ENCODE data around the gene TBX4. TPM values are rescaled to one million over a fixed set of nuclear protein-coding genes. Genes with fewer than 3 reads are reported as not detected.

The TBX4 gene
- total RNA-seq, 2 donors from 2014 or later, result not detected

- Histone ChIP-seq H3K9me3 (ENCODE audit: control insufficient read depth, low read length) (no peaks in the 10 kb centered on the region), H3K27ac (ENCODE audit: low read depth, low read length) (no peak overlapping the region), H3K27me3 (ENCODE audit: control insufficient read depth, insufficient read depth, low read length, poor library complexity, severe bottlenecking) (no peaks in the 10 kb centered on the region), H3K36me3 (ENCODE audit: control insufficient read depth, insufficient read depth, low read length) (no peaks in the 10 kb centered on the region), H3K4me3 (ENCODE audit: low read length) (no peak overlapping the region), H3K4me1 (ENCODE audit: control insufficient read depth, insufficient read depth, low read length) (no peaks in the 10 kb centered on the region), H3K9ac (ENCODE audit: extremely low read depth, low read length, poor library complexity, severe bottlenecking) (no peak overlapping the region)
- no peak for DNase-seq
- 95% methylated on average over 4 to 6 of the region's 6 CpGs for WGBS, 2 experiments (ENCODE audit: insufficient coverage in 1 of 2, insufficient read length in 1 of 2)
- no peaks in the 10 kb centered on the region for H3K36me3 Mint-ChIP-seq (ENCODE audit: low read depth)
- no peaks in the 10 kb centered on the region for H3K27me3 Mint-ChIP-seq (ENCODE audit: insufficient read depth)
- no peak overlapping the region for H3K27ac Mint-ChIP-seq
- H3K4me1 Mint-ChIP-seq, result peaks cover 5% of the 10 kb centered on the region
- no peaks in the 10 kb centered on the region for H3K9me3 Mint-ChIP-seq
- TF ChIP-seq, protein P1, sequence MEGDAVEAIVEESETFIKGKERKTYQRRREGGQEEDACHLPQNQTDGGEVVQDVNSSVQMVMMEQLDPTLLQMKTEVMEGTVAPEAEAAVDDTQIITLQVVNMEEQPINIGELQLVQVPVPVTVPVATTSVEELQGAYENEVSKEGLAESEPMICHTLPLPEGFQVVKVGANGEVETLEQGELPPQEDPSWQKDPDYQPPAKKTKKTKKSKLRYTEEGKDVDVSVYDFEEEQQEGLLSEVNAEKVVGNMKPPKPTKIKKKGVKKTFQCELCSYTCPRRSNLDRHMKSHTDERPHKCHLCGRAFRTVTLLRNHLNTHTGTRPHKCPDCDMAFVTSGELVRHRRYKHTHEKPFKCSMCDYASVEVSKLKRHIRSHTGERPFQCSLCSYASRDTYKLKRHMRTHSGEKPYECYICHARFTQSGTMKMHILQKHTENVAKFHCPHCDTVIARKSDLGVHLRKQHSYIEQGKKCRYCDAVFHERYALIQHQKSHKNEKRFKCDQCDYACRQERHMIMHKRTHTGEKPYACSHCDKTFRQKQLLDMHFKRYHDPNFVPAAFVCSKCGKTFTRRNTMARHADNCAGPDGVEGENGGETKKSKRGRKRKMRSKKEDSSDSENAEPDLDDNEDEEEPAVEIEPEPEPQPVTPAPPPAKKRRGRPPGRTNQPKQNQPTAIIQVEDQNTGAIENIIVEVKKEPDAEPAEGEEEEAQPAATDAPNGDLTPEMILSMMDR (conservative IDR thresholded peaks at IDR 0.05), result no peak
- H3K4me3 Mint-ChIP-seq, result no peak overlapping the region
Measured at GRCh38 chr17:61510237-61510636, 58.0 kb downstream of the TBX4 start.

DNA sequence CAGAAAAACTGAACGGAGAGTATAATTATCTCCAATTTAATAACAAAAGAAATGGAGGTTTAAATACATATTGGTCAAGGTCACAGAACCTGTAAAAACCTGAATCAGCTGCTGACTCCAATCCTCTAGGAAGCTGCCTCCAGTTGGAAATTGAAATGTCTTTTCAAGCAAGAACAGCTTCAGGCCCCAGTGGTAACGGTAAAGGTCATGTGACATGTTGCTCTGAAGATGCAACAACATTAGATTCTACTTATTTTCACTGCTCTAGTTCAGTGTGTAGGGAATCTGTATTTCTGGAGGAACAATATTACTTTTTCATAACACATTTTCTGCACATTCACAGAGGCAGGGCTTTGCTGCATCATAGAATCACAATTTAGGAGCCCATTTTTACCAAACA is 58.8 kb downstream of the TBX4 start:
- H3K9me3 Mint-ChIP-seq, result no peaks in the 10 kb centered on the region
- no peak overlapping the region for H3K4me3 Mint-ChIP-seq
- H3K4me1 Mint-ChIP-seq, result peaks cover 5% of the 10 kb centered on the region
- 82% methylated on average over 2 of the region's 2 CpGs; no CpG with 5 or more reads in 1 of the 2 experiments for WGBS, 2 experiments (ENCODE audit: insufficient coverage in 1 of 2, insufficient read length in 1 of 2)
- TF ChIP-seq, protein P1 (conservative IDR thresholded peaks at IDR 0.05), result no peak
- H3K4me3 ChIP-seq (ENCODE audit: low read length), result no peak overlapping the region
- no peak overlapping the region for H3K27ac ChIP-seq (ENCODE audit: low read depth, low read length)
- no peaks in the 10 kb centered on the region for H3K36me3 ChIP-seq (ENCODE audit: control insufficient read depth, insufficient read depth, low read length)
- H3K9me3 ChIP-seq (ENCODE audit: control insufficient read depth, low read length), result no peaks in the 10 kb centered on the region
- H3K36me3 Mint-ChIP-seq (ENCODE audit: low read depth), result no peaks in the 10 kb centered on the region
- H3K4me1 ChIP-seq (ENCODE audit: control insufficient read depth, insufficient read depth, low read length), result no peaks in the 10 kb centered on the region
- no peaks in the 10 kb centered on the region for H3K27me3 Mint-ChIP-seq (ENCODE audit: insufficient read depth)
- DNase-seq, result no peak
- no peak overlapping the region for H3K9ac ChIP-seq (ENCODE audit: extremely low read depth, low read length, poor library complexity, severe bottlenecking)
- H3K27ac Mint-ChIP-seq, result no peak overlapping the region
- no peaks in the 10 kb centered on the region for H3K27me3 ChIP-seq (ENCODE audit: control insufficient read depth, insufficient read depth, low read length, poor library complexity, severe bottlenecking)

GRCh38 chr17:61511480-61512182 is 59.4 kb downstream of the TBX4 start:
- Mint-ChIP-seq H3K36me3 (ENCODE audit: low read depth) (no peaks in the 10 kb centered on the region), H3K4me1 (peaks cover 5% of the 10 kb centered on the region)

More at GRCh38 chr17:61511480-61512182, 59.4 kb downstream of the TBX4 start:
- no peaks in the 10 kb centered on the region for H3K27me3 Mint-ChIP-seq (ENCODE audit: insufficient read depth)
- no peak overlapping the region for H3K4me3 Mint-ChIP-seq
- no peak for DNase-seq
- Histone ChIP-seq H3K4me3 (ENCODE audit: low read length) (no peak overlapping the region), H3K9me3 (ENCODE audit: control insufficient read depth, low read length) (no peaks in the 10 kb centered on the region), H3K36me3 (ENCODE audit: control insufficient read depth, insufficient read depth, low read length) (no peaks in the 10 kb centered on the region), H3K27ac (ENCODE audit: low read depth, low read length) (no peak overlapping the region), H3K9ac (ENCODE audit: extremely low read depth, low read length, poor library complexity, severe bottlenecking) (no peak overlapping the region), H3K27me3 (ENCODE audit: control insufficient read depth, insufficient read depth, low read length, poor library complexity, severe bottlenecking) (no peaks in the 10 kb centered on the region), H3K4me1 (ENCODE audit: control insufficient read depth, insufficient read depth, low read length) (no peaks in the 10 kb centered on the region)
- 89 to 95% methylated on average over 3 to 4 of the region's 4 CpGs for WGBS, 2 experiments (ENCODE audit: insufficient coverage in 1 of 2, insufficient read length in 1 of 2)
- H3K9me3 Mint-ChIP-seq, result no peaks in the 10 kb centered on the region
- no peak overlapping the region for H3K27ac Mint-ChIP-seq
- TF ChIP-seq, protein P1 (conservative IDR thresholded peaks at IDR 0.05), result no peak

Measured in endodermal cell (in vitro differentiated cells).